Lower leg skin (tissue), 3 donors: Measurements from ENCODE around the gene DAGLB.
"Not testable (repeated sequence)": the region's sequence is repeated elsewhere in the genome, so short reads cannot be mapped to it uniquely, and the experiment has no call there.

Experiments used
- POLR2A ChIP-seq, 2 donors: fragments of 450-650 bp; IDR thresholded peaks; one replicate each; pipeline ENCODE4 v1.6.1; 2016 to 2017; ENCODE audit warnings: antibody characterized with exemption in 2 of 2, mild to moderate bottlenecking in 1 of 2, moderate library complexity in 1 of 2
- TF ChIP-seq, protein P1 (sequence below), 3 donors: fragments of 450-650 bp; IDR thresholded peaks; one replicate each; pipeline ENCODE4 v1.5.1; 2016; ENCODE audit warnings: antibody characterized with exemption in 3 of 3, mild to moderate bottlenecking in 3 of 3, moderate library complexity in 2 of 3

GRCh38 chr7:6378556-6378955, 69.2 kb downstream of the DAGLB start:
- TF ChIP-seq, protein P1, sequence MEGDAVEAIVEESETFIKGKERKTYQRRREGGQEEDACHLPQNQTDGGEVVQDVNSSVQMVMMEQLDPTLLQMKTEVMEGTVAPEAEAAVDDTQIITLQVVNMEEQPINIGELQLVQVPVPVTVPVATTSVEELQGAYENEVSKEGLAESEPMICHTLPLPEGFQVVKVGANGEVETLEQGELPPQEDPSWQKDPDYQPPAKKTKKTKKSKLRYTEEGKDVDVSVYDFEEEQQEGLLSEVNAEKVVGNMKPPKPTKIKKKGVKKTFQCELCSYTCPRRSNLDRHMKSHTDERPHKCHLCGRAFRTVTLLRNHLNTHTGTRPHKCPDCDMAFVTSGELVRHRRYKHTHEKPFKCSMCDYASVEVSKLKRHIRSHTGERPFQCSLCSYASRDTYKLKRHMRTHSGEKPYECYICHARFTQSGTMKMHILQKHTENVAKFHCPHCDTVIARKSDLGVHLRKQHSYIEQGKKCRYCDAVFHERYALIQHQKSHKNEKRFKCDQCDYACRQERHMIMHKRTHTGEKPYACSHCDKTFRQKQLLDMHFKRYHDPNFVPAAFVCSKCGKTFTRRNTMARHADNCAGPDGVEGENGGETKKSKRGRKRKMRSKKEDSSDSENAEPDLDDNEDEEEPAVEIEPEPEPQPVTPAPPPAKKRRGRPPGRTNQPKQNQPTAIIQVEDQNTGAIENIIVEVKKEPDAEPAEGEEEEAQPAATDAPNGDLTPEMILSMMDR (IDR thresholded peaks at IDR 0.05), result not testable (repeated sequence)
- not testable (repeated sequence) for TF ChIP-seq POLR2A (IDR thresholded peaks at IDR 0.05)
